Measurements from ENCODE around the gene ABCG4.
"Not testable (repeated sequence)": the region's sequence is repeated elsewhere in the genome, so short reads cannot be mapped to it uniquely, and the experiment has no call there.

Gene ABCG4

DNA sequence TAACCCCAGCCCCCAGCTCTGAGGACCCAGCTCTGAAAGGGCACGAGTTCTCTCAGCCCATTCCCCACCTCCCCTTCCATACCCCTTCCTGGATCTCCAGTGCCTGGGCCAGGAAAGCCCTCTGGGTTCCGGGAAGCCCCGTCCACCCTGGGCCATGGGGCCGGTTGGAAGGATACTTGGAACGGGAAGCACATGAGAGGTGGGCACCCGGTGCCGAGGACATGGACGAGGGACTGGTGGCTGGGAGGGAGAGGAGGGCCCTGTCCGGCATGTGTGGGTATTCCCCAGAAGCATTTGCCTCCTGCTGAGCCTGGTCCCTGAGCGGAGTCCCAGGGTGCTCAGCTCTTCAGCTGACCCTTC, 32.6 kb upstream of the ABCG4 start:
- DNase-seq (ENCODE audit: low read depth) = no peak

DNA sequence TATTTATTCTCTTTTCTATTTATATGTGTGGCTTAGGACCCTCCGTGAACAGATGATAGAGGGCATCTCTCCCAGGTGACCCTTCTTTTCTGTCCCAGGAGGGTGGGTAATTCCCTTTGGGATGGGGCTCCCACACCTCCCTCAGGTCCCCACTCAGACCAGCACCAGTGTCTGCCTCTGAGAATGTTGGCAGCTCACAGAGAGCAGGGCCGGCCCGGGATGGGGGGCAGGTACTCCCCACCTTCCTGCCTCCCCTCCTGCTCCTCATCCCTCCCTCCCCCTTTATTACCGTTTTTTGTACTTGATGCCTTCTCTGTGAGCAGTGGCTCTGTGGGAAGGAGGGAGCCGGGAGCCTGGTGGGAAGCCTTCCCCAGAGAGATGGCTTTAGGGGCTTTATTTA, 32.3 kb upstream of the ABCG4 start:
- DNase-seq (ENCODE audit: low read depth) = no peak

DNA sequence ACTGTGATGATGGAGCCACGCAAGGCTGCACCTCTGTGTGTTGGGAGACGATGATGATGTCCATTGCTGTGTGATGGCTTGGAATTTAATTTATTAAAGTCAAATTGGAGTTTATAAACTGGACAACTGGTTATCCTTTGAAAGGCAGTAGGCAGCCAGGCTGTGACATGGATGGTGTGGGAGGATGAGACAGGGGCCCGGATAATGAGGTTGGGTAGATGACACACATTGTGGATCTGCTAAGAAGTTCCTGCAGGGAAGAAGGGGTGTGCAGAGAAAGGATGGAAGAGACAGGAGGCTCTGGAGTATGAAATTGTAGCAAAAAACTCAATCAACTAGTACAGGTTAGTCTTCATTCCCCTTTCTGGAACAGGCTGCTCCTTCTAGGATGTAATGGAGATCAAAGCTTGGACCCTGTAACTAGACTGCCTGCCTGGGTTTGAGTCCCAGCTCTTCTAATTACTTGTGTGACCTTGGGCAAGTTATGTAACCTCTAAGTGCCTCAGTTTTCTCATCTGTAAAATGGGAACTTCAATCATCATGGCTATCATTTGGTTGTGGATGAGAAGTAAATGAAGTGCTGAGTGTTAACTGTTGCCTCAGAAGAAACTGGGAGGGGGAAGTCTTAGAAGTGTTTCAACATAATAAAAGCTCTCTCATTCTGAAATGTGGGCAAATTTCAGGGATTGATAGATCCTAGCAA, 31.7 kb upstream of the ABCG4 start:
- no peak for DNase-seq (ENCODE audit: low read depth)

DNA sequence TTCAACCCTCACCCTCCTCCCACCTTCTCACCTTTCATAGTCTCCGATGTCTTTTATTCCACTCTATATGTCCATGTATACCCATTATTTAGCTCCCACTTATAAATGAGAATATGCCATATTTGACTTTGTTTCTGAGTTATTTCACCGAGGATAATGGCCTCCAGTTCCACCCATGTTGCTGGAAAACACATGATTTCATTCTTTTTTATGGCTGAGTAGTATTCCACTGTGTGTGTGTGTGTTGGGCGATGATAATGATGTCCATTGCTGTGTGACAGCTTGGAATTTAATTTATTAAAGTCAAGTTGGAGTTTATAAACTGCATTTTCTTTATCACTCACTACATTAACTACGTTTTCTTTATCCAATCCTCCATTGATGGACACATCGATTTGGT, 30.6 kb upstream of the ABCG4 start:
- DNase-seq (ENCODE audit: low read depth) = no peak

DNA sequence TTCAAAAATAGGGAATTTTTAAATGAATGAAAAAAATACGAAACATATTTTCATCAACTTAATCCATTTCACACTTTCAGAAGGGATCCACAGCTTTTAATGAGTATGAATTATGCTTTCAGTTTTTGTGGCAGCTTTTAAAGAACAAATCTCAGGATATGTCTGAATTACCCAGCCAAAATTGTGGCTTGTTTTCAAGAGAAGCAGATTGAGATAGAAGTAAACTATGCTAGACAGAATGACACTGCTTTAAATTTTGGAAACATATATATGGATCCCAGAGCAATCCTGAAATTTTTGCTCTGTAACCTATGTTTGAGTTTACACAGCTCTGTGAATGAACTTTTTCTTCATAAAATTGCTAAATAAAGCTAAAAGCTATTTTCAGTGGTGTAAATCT, 29.9 kb upstream of the ABCG4 start:
- DNase-seq (ENCODE audit: low read depth) = no peak

DNA sequence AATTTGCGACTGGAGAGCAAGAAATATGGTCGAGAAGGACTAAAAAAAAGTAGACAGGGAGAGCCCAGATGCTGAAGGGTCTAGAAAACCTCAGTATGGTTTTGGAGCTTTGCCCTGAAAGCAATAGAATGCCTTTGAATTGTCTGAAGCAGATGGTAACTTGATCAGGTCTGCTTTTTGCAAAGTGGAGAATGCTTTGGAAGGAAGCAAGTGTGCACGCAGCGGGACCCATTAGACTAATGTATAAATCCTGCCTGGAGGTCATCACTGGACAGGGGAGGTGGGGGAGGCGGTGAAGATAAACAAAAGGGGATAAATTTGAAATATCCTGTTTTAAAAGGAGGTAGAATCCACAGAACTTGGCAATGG, 28.2 kb upstream of the ABCG4 start:
- DNase-seq (ENCODE audit: low read depth) = peak; percentile 31

DNA sequence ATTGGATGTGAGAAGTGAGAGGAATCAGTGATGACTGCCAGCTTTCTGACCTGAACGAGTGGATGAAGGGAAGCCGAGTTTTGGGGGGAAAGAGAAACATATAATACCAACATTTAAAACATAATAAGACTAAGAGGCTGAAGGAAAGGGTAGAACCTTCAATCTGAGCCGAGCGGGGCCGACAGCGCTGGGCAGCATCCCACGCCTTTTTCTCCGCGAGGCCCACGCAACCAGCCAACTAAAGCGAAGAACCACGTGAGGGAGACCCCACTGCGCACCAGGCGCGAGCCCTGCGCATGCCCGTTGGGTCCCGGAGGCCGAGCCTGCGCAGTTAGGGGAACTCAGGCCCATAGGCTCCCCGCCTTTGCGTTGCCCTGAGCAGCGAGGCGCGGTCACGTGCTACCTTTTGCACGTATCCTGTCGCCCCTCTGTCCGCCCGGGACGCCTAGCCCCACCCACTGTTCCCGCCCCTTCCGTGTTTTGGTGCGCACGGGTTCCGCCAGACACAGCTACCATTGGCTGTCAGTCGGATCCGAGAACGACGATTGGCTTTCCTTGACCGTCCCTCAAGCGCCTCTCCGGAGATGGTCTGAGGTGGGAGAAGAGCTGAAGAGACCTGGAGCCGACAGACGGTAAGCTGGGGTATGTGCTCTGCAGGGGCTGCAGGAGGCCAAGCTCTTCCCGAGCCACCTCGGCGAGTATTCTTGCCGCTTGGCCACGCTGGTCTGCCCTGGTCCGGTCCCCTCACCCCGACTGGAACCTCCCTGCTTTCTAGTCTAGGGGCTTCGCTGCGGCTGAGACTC, 27.6 kb upstream of the ABCG4 start, which contains the start of gene HINFP:
Gene HINFP (plus strand): TSS at position 573 of the 803 bp plus-strand sequence. CDS start 5,365 bp downstream, outside the sequence.
- peak; percentile 99 for DNase-seq (ENCODE audit: low read depth)

DNA sequence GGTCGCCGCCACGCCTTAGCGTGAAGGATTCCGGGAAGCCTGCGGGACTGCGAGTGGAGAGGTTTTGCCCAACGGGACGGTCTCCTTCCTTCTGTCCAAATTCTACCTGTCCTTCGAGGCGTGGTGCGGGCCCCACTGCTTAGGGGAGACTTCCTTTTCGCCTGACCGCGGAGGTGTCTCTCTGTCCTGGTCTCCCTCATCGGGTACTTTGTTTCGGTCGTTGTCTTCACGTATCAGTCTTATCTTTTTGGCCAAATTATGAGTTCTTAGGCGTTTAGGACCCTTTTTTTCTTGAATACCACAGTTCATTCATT, 27.1 kb upstream of the ABCG4 start:
- no peak for DNase-seq (ENCODE audit: low read depth)

DNA sequence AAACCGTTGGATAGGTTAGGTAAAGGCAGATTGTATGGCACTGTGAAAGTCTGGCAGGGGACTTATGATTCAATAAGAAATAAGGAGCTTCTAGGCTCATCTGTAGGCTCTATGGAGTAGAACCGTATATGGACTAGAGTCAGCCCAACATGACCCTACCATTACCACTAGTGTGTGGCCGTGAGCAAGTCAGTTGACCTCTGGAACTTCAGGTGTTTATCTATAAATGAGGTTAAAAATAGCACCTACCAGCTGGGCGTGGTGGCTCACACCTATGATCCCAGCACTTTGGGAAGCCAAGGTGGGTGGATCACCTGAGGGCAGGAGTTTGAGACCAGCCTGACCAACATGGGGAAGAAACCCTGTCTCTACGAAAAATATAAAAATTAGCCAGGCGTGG, 23.0 kb upstream of the ABCG4 start:
- no peak for DNase-seq (ENCODE audit: low read depth)

DNA sequence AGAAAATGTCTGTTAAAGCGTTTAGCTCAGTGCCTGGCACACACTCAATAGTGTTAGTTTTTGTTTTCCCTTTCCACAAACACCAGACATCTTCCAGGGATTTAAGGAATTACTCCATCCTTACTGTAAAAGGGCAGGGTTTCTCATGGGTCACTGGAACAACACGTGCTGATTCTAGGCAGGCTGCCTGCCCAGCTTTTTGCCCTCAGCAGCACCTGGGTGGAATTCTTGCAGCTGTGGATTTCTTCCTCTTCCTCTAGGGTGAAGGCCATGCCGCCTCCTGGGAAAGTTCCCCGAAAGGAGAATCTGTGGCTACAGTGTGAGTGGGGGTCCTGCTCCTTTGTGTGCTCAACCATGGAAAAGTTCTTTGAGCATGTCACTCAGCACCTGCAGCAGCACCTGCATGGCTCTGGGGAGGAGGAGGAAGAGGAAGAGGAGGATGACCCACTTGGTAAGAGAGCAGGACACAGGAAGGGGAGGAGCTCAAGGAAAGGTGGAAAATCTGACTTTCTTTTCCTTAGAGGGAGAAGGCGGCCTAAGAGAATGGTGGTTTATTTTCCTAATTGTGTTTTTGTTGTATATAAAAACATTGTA, 22.1 kb upstream of the ABCG4 start:
- peak; percentile 37 for DNase-seq (ENCODE audit: low read depth)

DNA sequence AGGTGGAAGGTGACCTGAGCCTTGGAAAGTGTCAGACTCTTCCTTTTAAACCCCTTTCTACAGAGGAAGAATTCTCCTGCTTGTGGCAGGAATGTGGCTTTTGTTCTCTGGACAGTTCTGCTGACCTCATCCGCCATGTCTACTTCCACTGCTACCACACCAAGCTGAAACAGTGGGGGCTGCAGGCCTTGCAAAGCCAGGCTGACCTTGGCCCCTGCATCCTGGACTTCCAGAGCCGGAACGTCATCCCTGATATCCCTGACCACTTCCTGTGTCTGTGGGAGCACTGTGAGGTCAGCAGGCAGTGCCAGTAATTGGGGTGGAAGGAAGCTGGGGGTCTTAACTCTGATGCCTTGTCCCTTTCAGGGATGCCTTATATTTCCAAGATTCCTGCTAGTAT, 18.2 kb upstream of the ABCG4 start:
- DNase-seq (ENCODE audit: low read depth) = peak; percentile 83

DNA sequence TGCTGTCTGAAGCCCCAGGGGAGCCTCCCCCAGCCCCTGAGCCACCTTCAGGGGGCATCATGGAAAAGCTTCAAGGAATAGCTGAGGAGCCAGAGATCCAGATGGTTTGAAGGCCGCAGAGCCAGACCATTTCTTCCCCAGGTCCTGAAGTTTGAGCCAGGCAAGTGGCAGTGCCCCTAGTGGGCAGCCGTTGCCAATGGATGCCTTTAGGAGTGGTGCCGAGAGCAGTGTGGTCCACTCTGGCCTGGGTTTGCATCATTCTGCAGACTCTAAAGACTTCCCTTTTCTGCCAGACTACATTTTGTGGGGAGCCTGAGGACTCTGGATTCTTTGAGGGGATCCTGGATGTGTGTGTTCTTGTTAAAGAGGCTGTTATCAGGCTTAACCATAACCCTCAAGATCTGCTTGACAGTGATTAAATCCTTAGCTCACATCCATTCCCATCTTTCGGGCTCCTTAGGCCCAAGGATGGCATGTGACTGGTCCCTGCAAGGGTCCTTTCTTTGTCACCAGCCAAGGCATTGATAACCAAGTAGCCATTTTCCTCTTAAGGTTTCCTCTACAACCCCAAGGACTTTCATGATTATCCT, 14.4 kb upstream of the ABCG4 start:
- DNase-seq (ENCODE audit: low read depth) = peak; percentile 12

DNA sequence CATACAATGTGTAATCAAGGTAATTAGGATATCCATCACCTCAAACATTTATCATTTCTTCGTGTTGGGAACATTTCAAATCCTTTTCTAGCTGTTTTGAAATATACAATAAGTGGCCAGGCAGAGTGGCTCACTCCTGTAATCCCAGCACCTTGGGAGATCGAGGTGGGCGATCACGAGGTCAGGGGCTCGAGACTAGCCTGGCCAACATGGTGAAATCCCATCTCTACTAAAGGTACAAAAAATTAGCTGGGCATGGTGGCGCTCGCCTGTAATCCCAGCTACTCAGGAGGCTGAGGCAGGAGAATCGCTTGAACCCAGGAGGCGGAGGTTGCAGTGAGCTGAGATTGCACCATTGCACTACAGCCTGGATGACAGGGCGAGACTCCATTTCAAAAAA, 9.6 kb upstream of the ABCG4 start:
- not testable (repeated sequence) for DNase-seq (ENCODE audit: low read depth)

DNA sequence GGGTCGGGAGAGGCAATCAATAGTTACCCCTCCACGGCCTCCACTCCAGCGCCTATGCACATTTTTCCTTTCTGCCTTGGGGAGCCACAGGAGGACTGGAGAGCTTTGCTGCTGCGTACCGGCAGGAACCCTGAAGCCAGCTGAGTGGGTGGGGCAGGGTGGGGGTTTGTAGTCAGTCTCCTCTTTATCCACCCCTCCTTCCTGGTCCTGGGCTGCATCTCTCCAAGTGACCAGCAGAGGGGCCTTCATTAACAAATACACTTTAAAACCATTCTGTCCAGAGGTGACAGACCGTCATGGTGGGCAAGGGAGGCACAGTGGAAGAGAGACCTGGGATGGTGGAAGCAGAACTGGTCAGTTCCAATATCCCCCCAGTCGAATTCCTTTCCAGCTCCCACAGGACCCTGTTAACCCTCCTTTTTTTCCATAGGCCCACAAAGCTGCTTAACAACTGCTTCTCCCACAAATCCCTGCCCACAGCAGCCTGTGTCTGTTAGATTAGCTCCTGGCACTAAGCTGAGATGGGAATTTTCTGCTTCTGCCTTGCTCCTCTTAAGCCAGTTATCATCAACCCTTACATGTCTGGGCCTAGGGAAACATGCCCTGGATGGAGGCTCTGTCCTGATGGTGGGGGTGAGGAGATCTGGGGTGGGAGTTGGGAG, 3.9 kb upstream of the ABCG4 start:
- DNase-seq (ENCODE audit: low read depth) = peak; percentile 71

DNA sequence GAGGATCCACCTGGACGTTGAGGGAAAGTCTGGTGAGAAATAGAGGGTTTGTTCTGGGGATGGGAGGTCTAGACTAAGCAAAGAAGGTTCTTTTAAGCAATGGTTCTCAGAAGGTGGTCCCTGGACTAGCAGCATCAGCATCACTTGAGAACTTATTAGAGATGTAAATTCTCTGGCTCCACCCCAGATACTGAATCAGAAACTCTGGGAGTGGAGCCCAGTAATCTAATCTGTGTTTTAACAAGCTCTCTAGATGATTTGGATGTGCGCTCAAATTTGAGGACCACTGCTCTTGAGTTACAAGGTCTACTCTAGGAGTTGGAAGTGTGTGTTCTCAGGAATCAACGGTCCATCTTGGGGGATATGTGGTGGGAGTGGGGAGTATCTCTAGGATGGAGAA, 3.3 kb upstream of the ABCG4 start:
- DNase-seq (ENCODE audit: low read depth) = no peak

DNA sequence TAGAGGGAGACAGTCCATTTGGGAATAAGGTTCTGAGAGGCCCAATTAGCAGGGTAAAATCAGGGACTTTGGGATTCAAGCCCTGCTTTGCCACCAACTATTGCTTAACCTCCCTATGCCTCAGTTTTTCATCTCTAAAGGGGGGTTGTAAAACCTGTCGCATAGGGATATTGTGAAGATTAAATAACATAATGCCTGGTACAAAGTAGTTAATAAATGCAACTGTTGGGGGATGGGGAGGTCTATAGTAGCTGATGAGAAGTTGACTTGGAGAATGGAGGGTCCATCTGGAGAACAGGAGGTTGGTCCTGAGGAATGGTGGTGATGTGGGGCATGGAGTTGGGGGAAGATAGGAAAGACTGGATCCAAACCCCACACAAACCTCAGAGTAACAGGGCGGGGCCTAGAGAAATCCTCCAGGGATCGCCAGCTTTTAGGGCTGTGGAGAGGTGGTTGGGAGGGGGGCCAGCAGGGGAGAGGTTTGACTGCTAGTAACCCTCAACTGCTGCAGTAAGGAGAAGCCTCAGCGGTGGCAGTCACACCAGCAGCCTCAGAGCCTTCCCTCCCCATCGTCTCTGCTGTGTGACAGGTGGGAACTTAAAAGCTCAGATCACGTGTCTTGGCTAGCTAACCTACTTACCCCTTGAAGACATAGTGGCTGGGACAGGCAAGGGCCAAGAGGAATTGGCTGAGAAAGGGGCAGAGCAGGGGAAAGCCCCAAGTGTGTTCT, 1.1 kb upstream of the ABCG4 start:
- no peak for DNase-seq (ENCODE audit: low read depth)

DNA sequence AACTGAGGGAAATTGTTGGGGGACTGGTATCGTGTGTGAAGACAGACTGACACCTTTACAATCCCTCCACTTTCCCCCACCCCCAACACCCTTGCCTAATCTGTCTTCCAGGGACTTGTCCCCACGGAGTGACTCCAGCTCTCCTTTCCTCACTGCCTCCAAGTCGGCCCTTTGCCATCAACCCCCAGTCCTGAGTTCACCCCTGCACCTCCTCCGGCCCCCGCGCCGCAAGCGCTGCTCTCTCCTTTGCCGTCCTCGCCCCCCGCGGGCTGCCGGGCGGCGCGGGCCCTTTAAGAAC, 183 bp upstream of the ABCG4 start:
- DNase-seq (ENCODE audit: low read depth) = no peak

DNA sequence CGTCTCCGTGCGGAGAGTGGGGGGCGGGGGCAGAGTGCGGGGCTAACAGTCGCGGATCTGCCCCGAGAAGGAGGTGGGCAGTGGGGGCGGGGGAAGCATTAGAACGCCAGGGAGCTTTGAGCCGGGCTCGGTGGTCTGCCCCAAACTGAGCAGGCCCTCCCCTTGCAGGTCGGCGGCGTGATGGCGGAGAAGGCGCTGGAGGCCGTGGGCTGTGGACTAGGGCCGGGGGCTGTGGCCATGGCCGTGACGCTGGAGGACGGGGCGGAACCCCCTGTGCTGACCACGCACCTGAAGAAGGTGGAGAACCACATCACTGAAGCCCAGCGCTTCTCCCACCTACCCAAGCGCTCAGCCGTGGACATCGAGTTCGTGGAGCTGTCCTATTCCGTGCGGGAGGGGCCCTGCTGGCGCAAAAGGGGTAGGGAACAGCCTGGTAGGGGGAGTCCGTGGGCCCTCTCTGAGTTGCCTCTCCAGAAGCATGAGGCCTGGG, 979 bp downstream of the ABCG4 start:
- no peak for DNase-seq (ENCODE audit: low read depth)

DNA sequence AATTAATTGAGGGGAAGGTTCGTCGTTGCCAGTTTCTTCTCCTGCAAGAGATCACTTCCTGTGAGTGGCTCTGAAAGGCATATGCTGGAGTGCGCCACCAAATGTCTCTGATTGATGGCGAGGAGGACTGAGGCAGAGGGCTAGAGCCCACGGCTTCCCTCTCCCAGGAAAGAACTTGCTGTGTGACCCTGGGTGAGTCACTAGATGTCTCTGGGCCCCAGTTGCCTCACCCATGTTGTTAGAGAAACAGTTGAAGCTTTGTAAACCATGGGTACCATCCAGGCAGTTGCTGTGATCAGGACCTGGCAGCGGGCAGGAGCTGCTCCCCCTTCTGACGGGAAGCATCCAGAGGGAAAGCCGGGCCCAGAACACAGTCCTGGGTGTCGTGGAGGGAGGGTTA, 3.2 kb downstream of the ABCG4 start:
- no peak for DNase-seq (ENCODE audit: low read depth)

DNA sequence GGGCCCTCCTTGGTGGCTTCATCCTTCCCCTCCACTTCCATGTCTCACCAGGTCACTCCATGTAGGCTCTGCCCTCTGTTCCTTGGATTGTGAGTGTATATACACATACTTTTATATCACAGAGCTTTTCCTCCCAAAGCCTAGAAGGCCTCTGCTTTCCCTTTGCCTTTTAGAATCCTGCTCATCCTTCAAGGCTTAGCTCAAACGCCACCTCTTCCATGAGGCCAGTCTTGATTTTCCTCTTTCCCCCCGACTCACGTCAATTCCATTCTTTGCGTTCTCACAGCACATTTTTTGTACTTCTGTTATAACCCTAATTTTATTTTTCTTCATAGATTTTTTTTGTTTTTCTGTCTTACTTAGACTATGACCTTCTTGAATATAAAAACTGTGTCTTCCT, 3.8 kb downstream of the ABCG4 start:
- no peak for DNase-seq (ENCODE audit: low read depth)

DNA sequence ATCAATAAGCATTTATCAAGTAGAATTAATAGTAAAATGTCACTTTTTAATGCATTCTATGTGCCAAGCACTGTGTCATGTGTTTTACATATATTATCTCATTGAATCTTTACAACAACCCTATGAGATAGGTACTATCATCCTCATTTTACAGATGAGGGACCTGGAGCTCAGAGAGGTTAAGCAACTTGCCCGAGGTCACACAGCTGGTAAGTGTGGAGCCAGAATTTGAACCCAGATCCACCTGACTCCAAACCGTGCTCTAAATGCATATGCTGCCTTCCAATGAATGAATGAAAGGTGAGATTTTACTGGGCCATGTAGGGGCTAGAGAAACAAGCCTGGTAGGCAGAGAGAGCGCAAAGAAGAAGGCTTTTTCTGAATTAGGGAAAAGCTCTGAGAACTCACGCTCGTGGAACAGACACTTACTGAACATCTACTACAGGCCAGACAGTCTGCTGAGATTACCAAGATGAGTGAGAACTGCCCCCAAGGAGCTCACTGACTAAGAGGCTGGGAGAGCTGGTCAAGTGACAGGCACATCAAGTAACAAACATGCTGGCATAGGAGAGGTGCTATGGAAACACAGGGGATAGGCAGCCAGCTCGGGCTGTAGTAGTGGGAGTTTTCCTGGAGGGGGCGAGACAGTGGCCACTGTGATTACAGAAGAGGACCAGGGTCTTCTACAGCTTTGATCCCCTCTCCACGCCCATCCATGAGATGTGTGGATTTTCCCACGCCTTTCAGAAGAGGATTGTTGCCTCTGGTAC, 4.4 kb downstream of the ABCG4 start:
- DNase-seq (ENCODE audit: low read depth) = no peak

Measured in amniotic epithelial cell (primary cell).